GM21360 (cell line): ENCODE results near the gene ZNHIT6.

Experiments
- ATAC-seq: cut with Tn5 transposase; IDR thresholded peaks from one replicate; pipeline ENCODE4 v1.9.1; 2021; ENCODE audit warnings: mild to moderate bottlenecking, moderate library complexity; ENCODE audit not compliant: unreplicated experiment

The ZNHIT6 gene

GRCh38 chr1:85599681-85600080 is 108.6 kb downstream of the ZNHIT6 start:
- ATAC-seq, result no peak
